HG03095 (cell line): Measurements from ENCODE around the gene LPAR3.

ENCODE experiments used
- ATAC-seq: cut with Tn5 transposase; IDR thresholded peaks from one replicate; pipeline ENCODE4 v1.9.1; 2021; ENCODE audit warnings: moderate library complexity; ENCODE audit not compliant: unreplicated experiment

LPAR3 gene

DNA sequence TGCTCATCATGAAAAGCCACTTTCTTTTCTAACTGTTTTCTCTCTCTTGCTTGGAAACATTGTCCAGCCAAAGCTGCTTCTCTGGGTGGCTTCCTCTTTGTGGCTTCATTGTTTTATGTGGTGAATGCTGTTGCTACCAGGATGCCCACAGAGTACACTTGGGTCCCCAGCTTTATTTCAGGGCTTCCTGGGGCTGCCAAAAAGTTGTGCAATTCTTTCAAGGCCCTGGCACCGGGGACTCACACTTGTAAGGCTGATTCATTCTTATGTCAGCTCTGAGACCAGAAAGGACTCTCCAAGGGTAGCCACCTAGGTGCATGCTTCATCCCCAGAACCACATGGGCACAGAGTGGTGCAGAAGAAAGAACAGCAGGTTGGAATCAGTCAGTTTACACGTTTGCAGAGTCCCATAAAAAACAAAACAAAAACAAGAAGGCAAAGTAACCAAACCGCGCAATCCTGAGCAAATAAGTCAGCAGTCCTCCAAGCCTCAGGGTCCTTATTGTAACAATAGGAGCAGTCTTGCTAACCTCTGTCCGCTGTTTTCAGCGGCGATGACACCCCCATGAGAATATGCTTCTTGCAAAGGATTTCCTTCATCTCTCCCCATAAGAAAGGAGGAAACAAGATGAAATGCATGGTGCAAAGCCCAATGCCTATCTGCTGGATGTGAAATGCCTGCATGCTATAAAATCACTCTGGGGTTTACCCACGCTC, 112.8 kb downstream of the LPAR3 start:
- no peak for ATAC-seq

GRCh38 chr1:84776639-84777038, 116.4 kb downstream of the LPAR3 start:
- no peak for ATAC-seq

DNA sequence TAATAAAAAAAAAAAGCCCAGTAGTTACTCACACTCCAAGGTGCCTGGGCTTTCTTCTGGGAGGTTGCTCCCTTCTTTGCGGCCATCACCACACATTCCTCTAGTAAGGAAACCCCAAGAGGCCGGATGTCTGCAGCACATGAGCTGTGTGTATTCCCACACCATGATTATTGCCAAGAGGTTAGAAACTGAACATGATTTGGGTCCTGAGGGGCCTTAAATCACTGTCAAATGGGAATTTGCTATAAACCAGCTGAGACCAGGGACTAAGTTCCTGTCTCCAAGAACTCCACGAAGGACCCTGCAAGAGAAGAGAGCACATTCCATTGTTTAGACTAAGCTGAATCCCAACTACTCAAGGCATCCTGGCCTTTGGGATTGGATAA, 117.5 kb downstream of the LPAR3 start:
- ATAC-seq: no peak

GRCh38 chr1:84774669-84775534, 118.1 kb downstream of the LPAR3 start:
- no peak for ATAC-seq

- ATAC-seq: no peak
Measured at GRCh38 chr1:84773933-84774497, 119.0 kb downstream of the LPAR3 start.

- ATAC-seq: no peak
Measured at GRCh38 chr1:84773195-84773594, 119.8 kb downstream of the LPAR3 start.

GRCh38 chr1:84772428-84772943, 120.5 kb downstream of the LPAR3 start:
- peak; percentile 72 for ATAC-seq

GRCh38 chr1:84771895-84772294, 121.1 kb downstream of the LPAR3 start:
- no peak for ATAC-seq

DNA sequence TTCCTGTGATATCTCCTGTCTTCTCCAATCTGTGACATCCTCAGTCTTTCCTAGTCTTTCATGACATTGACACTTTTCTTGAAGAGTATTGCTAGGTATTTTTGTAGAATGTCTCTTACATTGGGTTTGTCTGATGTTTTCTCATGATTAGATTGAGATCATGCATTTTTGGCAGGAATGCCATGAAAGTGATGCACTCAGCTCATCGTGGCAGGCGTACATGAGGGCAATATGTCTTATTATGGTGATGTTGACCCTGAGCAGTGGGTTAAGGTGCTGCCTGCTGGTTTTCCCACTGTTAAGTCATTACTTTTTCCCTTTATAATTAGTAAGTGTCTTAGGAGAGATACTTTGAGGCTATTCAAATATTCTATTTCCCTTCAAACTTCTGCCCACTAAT, 122.5 kb downstream of the LPAR3 start:
- ATAC-seq: no peak

DNA sequence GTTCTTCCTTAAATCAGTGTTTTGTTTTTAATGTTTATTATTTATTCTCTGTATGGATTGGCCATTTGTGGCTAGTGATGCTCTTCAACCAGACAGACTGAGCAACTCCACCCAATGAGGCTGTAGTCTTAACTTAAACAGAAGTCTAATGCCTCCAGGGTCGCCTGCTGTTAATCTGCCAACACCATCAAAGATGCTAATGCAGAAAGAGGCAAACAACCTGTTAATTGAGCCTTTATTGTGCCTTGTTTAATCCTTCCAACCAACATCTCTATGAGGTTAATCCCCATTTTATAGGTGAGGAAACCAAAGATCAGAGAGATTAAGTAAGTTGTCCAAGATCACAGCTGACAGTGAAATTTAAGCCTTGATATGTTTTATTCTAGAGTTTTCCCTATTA, 123.4 kb downstream of the LPAR3 start:
- no peak for ATAC-seq

- no peak for ATAC-seq
Measured at GRCh38 chr1:84768634-84769033, 124.4 kb downstream of the LPAR3 start.

DNA sequence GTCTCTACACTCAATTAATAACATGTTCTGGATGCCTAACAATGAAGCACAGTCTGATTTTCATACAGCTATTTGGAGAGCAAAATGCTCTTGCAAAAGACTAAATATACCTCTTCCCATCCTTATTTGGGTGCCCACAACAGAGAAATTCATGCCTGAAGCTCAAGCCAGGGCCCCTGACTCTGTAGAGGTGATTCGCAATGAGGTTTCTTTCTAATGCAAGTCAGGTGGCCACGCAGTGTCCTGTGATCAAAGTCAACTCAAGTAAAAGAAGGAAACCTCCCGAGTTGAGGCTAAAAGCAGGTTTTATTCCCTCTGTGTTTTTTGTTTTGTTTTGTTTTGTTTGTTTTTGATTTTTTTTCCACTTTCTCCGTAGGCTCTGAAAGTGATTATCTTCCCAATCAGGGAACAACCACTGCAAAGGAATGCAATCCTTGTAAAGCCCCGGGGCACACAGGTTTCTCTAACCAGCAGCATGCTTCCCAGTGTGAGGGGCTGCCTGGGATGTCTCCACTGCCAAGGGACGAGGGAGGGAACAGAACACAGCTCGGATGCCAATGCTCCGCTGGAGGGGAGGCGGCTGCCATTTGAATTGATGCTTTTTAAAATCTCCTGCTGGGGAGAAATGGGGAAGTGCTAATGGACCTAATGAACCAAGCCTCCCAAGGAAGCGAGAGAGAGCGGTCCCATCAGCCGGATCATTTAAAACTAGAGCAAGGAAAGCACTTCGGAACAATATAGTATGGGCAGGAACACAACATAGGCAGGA, 128.9 kb downstream of the LPAR3 start:
- ATAC-seq: no peak

DNA sequence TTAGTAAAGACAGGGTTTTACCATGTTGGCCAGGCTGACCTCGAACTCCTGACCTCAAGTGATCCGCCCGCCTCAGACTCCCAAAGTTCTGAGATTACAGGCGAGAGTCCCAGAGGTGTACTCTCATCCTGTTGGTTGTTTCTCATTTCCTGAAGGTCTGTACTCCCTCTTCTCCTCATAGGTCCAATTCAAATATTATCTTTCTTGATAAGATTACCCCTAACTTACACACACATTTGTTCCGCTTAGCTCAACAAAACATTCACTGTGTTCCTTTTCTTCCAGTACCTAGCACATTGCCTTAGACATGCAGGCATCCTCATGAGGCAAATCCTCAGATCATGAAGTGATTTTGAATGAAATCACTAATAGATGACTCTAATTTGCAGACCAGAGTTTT, 130.3 kb downstream of the LPAR3 start:
- no peak for ATAC-seq
